GM20431 (cell line): Measurements from ENCODE around the gene SUPT7L.
"Not testable (repeated sequence)": the region's sequence is repeated elsewhere in the genome, so short reads cannot be mapped to it uniquely, and the experiment has no call there.

Experiments
- in situ Hi-C: fragments of 300-500 bp; cut with MseI, MboI; formaldehyde crosslinking; loops from one replicate; pipeline ENCODE4 v1.15.0; 2020; ENCODE audit warnings: low sequenced_read_pairs; ENCODE audit not compliant: unreplicated experiment

Gene SUPT7L

DNA sequence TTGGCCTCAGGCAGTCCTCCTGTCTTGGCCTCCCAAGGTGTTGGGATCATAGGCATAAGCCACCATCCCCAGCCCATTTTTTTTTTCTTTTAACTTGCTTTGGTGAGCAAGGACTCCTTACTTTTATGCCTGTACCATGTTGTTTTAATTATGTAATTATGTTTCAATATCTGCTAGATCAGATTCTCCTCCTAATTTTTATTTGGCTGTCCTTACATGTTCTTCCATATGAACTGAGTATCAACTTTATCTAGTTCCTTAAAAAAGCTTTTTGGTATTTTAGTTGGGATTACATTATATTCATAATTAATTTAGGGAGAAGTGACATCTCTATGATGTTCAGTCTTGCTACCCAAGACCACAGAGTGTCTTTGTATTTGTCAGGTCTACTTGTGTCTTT, 18.2 kb downstream of the SUPT7L start:
- in situ Hi-C loops: no loop called here

DNA sequence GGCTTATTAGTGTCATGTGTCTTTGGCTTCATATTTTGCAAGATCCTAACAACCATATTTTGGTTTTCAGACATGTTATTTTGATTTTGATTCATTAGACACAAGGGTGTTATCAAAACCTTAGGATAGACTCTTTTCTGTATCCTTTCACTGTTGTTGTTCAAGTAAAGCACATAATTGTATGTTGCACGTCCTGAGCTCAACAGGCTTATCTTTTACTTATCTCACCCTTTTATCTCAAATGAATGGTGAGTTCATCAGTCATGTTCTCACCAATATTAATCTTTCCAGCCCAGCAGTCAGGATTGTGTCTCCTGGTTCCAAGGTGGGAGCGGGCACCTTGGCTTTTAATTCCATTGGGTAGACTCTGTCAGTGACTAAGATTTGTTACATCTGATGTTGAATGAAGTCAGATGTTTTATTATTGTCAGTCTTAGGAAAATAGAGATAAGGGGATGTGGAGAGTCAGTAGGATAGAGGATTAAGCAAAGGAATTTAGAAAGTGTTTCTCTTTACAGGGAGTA, 22.6 kb downstream of the SUPT7L start:
- in situ Hi-C loops: no loop called here

DNA sequence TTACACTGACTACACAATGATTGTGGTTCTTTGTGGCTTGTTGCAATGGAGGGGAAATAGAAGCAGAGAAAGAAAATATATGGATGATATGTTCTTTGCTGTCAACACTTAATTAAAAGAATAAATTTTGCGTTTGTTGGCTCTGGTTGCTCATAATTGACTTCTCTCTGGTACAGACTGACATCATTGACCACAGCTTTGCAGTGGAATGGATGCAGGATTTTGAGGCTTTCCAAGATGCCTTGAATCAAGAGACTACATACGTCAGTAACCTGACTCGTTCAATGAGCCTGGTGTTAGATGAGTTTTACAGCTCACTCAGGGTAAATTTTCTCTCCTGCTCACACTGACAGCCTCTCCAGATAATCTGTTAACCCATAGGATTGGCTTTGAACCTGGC, 24.7 kb downstream of the SUPT7L start:
- in situ Hi-C loops: no loop called here

DNA sequence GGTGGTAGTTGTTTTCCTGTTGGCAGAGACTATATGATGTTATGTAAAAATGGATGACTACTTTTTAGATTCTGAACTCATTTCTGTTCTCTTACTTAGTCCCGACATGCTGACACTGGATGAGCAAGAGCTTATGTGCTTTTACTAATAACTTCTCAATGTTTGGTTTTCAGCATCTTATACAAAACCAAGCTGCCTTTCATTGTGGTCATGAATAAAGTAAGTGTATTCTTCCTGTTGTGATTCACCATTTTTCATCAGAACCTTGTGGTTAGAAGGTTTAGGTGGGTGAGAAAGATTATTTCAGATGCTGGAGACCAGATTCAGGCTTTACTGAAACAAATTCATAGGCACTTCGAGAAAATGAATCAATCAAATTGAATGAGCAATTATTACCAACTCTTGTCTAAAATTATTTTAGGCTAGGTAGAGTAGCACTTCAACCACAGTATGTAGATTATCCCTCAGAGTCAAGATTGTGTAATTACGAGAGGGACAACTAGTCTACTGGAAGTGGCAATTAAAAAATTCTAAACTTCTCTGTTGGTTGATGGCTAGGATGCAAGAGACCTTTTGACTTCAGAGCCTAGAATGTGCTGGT, 25.3 kb downstream of the SUPT7L start:
- in situ Hi-C loops: no loop called here

DNA sequence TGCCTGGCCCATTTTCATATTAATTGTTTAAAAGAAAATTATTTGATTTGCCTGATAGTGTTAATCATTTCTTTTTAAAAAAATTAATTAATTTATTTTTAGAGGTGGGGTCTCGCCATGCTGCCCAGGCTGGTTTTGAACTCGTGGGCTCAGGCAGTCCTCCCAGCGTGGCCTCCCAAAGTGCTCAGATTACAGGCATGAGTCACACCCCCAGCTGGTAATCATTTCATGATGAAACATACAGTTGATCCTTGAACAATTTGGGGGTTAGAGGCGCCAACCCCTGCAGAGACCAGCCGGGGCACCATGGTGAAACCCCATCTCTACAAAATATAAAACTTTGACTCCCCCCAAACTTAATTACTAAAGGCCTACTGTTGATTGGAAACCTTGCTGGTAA, 26.6 kb downstream of the SUPT7L start:
- in situ Hi-C loops: no loop called here

DNA sequence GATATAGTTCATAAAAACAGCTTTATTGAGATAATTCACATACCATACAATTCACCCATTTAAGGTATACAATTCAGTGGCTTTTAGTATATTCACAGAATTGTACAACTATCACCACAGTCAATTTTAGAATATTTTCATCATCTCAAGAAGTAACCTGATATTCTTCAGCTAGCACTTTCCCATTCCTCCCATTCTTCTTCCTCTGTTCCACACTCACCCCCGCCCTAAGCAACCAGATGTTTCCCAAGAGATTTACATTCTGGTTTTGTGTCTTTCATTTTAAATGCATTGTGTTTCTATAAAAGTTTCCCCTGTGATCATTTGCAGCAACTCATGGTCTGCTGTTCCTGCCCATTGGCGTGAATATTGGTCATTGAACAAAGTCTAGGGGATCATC, 29.1 kb downstream of the SUPT7L start:
- in situ Hi-C loops: no loop called here

DNA sequence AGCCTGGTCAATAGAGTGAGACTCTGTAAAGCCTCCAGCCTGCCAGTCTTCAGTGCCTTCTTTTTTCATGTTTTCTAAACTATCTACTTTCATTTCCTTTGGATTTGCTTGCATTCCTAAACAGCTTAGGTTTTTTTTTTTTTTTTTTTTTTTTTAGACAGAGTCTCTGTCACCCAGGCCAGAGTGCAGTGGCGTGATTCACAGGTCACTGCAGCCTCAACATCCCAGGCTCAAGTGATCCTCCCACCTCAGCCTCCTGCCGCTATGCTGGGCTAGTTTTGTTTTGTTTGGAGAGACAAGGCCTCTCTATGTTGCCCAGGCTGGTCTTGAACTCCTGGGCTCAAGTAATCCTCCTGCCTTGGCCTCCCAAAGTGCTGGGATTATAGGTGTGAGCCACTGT, 33.2 kb downstream of the SUPT7L start:
- in situ Hi-C loops: not testable (repeated sequence)

DNA sequence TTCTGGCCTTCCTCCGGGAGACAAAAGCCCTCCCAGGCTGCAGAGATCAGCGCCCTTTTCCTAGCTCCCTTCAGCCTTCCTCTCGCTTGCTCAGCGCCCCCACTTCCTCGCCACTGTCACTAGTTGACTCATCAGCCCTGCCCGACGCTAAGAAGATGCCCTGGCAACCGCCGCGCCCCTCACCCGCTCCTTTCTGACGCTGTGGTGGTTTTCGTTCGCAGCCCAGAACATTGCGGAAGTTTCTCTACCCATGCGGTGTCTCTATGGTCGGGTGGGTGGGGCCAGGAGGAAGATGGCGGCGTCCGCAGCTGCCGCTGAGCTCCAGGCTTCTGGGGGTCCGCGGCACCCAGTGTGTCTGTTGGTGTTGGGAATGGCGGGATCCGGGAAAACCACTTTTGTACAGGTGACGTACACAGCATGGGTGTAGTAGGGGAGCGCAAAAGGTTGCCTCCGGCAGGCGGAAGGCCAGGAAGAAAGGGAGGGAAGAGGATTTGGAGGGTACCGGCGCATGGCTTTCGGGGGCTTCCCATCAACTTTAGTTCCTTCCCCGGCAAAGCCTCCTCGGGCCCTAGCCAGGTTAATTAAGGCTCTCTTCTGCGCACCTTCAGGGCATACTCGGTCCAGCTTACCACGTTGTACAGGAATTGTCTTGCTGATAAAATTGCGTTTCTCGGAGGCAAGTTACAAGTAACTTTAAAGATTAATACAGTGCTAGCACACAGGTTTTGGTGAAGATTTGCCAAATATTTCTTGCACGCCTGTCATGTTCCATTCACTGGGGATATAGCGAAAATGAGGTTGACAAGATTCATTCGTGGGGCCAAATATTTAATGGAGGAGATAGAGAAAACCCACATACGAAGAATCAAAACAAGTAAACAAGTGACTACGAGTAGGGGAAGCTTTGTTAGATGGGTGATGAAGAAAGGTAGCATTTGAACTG, 34.4 kb downstream of the SUPT7L start, which contains the start of the genes CCDC121 and GPN1:
Gene CCDC121 (minus strand): TSS at position 246 of the 943 bp plus-strand sequence. CDS start 1,213 bp downstream, outside the sequence.
Gene GPN1 (plus strand): TSS at position 284 of the 943 bp plus-strand sequence. CDS start 9 bp downstream, at position 293.
- in situ Hi-C loops: no loop called here

DNA sequence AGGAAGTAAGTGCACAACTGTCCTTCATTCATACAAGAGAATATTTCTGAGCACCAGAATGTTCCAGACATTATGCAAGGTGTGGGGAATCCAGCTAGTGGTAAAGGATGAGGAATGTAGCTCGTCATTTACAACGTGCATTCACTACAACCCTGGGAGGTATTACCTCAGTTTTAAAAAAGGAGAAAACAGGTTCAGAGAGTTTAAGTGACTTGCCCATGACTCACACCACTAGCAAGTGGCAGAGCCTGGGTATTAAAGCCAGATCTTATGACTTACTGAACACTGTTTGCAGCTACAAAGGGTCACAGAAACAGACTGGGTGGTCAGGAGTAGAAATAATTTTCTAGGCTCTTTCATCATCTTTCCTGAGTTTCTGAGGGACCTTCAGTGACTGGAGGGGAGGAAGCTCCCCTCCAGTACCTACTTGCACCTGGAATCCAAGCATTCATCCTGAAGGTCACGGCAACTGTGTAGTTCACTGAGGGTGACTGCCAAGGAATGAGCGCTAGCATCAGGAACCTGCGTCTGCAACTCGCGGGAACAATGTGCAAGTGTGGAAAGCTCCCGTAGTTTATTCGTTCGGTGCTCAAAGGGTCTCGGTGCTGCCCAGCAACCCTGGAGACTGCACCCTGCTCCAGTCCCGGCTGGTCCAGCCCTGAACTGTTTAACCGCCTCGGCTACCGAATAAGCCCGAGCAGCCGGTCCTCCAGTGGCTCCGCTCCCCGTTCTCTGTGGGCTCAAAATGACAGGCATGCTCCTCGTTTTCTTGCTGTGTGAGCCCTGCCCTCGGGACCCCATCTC, 35.2 kb downstream of the SUPT7L start:
- in situ Hi-C loops: no loop called here

DNA sequence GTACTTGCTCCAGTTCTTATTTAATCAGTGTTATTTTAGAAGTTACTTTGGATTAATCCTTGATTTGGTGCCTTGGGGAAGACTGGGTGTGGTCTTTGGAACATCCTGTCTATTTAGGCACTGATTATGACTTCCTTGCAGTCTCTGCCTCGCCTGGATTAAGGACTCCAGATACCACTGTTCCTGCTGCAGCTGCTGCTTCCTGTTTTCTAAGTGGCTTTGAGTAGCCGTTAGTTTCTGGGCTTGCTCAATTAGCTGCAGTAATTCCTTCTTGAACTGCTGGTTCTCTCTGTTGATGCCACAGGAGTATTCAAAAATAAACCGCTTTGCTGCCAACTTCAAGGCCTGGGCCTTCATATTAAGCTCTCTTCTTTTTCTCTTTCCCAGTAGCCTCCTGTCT, 36.5 kb downstream of the SUPT7L start:
- in situ Hi-C loops: not testable (repeated sequence)

DNA sequence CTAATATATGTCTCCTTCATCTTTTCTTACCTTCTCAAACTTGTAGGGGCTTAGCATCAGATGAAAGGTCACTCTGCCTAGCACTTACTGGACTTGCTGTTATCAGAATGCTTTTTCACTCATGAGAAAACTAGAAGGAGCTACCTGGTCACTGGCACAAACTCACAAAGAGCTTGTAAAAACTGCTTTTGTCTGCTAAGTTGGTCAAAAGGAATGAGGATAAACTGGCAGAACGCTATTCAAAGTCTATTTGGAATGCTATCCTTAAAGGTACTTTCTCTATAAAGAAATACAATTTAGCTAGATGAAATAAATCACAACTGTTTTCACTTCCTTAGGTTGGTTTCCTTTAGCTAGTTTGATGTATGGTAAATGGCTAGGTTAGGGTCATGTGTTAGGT, 37.1 kb downstream of the SUPT7L start:
- in situ Hi-C loops: not testable (repeated sequence)

DNA sequence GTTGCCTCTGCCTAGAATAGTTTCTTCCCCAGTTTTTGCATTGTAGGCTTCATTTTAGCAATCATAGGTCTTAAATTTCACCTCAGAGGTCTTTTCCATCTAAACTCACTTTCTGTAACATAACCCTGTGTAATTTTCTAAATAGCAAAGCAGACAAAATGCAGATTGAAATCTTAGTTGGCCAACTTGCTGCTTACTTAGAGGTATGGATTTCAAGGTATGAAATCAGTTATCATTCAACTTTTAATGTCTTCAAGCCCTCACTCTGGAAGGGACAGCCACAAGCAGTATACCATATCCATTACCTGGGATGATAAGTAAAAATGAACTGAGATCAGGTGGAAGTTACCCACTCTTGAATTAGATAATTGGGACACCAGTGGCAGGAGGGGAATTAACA, 38.5 kb downstream of the SUPT7L start:
- in situ Hi-C loops: no loop called here

DNA sequence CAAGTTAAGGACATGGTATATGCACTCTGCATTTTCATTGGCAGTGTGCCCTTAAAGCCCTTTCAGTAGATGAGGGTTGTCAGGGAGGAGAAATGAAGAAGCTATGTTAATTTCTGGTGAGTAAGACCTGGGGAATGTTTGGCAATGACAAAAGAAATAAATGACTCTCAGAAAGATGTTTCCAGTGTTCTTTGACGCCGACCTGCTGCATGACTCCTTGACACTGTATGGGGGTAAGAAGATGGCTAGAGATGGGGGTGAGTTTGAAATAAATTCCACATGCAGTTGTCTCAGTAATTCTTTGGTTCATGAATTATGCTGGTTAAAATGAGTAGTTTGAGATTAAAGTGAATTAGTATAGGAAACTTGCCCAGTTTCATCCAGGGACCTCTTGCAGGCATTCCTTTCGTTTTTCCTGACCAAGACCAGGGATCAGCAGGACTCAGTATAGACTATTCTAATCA, 40.5 kb downstream of the SUPT7L start:
- in situ Hi-C loops: no loop called here

DNA sequence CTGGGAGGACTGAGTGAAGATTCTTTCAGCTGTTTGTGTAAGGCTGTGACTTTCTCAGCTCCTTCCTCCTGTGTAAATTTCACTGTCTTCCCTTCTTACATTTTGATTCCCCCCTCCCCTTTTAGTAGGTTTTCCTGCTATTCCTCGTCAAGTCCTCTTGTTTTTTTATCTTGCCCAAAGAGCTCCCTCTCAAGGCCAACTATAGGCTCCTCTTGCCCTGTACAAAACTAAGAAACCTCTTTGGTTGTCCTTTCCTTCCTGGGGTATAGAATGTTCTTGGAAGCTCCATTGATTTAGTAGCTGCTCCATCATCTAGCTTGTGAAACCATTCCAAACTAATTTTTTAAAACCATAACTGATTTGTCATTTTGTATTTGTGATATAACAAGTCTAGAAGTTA, 41.9 kb downstream of the SUPT7L start:
- in situ Hi-C loops: no loop called here

DNA sequence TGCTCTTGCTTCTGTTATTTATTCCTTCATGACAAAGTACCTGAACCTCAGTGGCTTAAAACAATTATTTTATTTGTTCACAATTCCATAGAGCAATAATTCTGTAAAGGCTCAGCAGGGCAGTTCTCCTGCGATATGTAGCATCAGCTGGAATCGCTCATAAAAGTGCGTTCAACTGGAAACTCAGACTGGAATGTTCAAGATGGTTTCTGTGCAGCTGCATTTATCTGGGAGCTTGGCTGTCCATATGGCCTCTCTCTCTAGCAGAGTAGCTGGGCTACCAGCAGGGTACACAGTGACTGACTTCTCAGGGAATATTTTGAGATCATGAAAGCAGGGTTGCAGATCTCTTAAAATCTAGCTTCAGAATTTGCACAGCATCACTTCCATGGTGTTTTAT, 48.1 kb downstream of the SUPT7L start:
- in situ Hi-C loops: no loop called here

DNA sequence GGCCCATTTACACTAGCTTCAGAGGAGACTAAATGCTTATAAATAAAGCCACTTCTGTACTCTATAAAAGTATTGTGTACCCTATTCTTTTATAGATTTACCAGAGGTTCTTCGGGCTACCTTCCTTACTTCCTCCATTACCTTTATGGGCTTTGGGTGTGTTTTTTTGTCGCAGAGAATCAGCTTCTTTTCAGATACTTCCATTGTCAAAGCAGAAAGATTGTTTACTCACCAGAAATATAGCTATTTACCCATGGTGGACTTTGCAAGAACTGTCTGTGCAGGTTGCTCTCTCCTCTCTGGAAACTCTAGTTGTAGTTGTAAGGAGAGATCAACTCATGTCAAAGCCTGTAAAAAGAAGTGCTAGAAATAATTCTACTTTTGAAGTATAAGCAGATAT, 49.4 kb downstream of the SUPT7L start:
- in situ Hi-C loops: no loop called here

DNA sequence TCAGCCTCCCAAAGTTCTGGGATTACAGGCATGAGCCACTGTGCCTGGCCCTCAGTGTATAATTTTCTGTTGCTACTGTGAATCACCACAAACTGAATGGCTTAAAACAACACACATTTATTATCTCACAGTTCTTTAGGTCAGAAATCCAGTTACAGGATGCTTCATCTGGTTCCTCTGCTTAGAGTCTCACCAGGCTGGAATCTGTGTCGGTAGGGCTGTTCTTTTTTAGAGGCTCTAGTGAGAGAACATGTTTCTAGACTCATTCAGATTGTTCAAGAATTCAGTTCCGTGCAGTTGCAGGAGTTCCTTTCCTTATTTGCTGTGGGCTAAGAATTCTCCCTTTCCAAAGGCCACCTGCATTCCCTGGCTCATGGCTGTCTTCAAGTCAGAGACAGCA, 56.8 kb downstream of the SUPT7L start:
- in situ Hi-C loops: no loop called here
